RWPE1 (cell line): ENCODE data around the gene ITPK1.
"Not testable (repeated sequence)": the region's sequence is repeated elsewhere in the genome, so short reads cannot be mapped to it uniquely, and the experiment has no call there.

Source experiments
- CTCF ChIA-PET: fragments of 350-600 bp; sonication (Branson Sonifier 250); formaldehyde crosslinking; extraction: SDS; loops from one replicate; lab custom pipeline; 2021; lab: Yijun Ruan, JAX
- POLR2A ChIA-PET: fragments of 400-600 bp; formaldehyde crosslinking; extraction: SDS; loops from one replicate; lab custom pipeline; 2020; ENCODE audit warnings: antibody characterized with exemption; ENCODE audit not compliant: low non-redundant PET; lab: Yijun Ruan, JAX
- DNase-seq: peaks from one replicate; pipeline ENCODE4 v3.0.0; 2012; ENCODE audit warnings: low spot score
- H3K27ac ChIP-seq: fragments of 450-650 bp; 2 replicates; pipeline ENCODE4 v1.5.1; 2017
- CTCF ChIP-seq: fragments of 450-650 bp; conservative IDR thresholded peaks from 2 replicates; pipeline ENCODE4 v1.5.1; 2017; ENCODE audit warnings: low read depth, mild to moderate bottlenecking

Gene ITPK1

DNA sequence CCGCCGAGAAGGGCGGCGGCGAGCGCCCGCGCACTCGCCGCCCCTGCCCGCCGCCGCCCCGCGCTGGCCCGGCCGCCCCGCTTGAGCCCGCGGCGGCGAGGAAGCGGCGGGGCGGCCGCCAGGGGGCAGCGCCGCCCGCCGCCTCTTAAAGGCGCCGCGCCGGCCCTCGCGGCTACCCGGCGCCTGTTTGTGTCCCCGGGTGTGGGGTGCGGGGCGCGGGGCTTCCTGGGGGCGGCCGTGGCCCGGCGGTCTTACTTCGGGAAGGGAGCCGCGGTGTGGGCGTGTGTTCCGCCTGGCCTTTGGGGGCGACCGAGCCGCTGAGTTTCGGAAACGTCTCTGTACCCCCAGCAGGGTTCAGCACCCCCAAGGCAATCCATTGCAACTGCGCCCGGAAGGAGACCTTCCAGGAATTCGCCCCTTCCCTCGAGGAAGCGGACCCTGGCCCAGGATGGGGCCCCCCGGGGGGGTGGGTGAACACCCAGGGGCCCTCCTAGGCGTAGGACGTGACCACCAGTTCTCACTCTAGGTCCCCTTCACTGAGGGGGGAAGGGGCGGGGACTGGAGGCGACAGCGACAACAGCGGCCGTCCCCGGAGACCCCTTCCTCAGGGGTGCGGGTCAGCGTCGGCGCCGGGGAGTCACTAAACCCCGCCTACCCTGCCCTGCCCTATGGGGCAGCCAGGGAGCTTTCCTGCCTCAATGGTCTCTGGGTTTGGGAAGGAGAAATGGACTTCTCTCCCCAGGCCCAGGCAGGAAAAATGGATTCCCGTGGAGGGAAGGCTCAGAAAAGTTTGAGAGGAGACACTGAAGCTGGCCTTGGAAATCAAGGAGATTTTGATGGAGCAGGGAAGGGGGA lies at the start of gene ITPK1:
Gene ITPK1 (minus strand): TSS at position 105 of the 855 bp plus-strand sequence. CDS start 762 bp downstream, outside the sequence.
- peak; percentile 54 for DNase-seq
- POLR2A ChIA-PET = no interaction called here
- CTCF ChIA-PET = interaction anchor here (0.6 to 1.0 kb wide), 6 partner anchors 12 to 231 kb away, joined by 3 to 4 read pairs (median 3); no protein-coding TSS in a partner anchor
- peak within 1 kb of the TSS; percentile 96 for H3K27ac ChIP-seq
- TF ChIP-seq CTCF = peak; percentile 83

GRCh38 chr14:93163564-93163963 lies 47.8 kb upstream of the ITPK1 start:
- ChIA-PET POLR2A (no interaction called here), CTCF (no interaction called here)
- H3K27ac ChIP-seq = no peak overlapping the region
- no peak for DNase-seq
- no peak for TF ChIP-seq CTCF

DNA sequence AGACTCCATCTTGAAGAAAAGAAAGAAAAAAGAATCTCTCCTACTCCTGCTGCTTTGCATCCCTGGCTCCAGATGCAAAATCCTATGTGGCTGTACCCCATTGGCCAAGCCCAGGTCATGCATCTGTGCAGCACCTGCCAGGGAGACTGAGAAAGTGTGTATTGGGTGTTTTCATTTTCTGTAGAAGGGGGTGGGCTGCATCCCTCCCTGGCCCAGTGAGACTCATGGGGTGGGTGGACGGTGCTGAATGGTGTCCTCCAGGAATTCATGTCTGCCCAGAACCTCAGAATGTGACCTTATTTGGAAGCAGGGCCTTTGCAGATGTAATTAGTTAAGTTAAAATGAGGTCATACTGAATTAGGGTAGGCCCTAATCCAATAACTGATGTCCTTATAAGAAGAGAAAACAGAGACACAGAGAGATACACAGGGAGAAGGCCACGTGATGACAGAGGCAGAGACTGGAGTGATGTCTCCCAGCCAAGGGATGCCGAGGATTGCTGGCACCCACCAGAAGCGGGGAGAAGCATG lies 45.8 kb upstream of the ITPK1 start:
- CTCF ChIA-PET = interaction anchor here (0.8 kb wide), 1 partner anchor 8 kb away, joined by 3 read pairs; no protein-coding TSS in a partner anchor
- no peak for TF ChIP-seq CTCF
- no peak overlapping the region for H3K27ac ChIP-seq
- POLR2A ChIA-PET = no interaction called here
- DNase-seq = no peak

DNA sequence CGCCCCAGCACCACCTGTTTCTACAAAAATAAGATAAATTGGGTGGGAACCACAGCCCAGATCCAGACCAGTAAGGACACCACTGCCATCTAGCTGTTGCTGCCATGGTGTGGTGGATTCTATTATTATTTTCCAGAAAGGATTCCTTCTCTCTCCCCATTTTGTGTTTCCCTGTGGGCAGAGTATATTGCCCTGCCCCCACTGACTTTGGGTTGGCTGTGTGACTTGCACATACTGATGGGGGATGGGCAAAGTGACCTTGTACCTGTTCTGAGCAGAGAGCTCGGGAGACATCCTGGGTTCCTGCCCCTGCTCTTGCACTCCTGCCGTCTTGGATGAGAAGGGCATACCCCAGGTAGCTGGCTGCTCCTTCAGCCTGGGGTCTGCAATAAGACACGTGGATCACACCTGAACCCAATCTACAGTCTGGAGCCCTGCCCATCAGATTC lies 44.7 kb upstream of the ITPK1 start:
- POLR2A ChIA-PET = interaction anchor here (0.5 kb wide), 2 partner anchors 276 to 1024 kb away, joined by 3 read pairs; no protein-coding TSS in a partner anchor
- TF ChIP-seq CTCF = peak; percentile 52
- no peak overlapping the region for H3K27ac ChIP-seq
- CTCF ChIA-PET = interaction anchor here (0.6 to 1.2 kb wide), 9 partner anchors 10 to 1371 kb away, joined by 3 to 6 read pairs (median 3); partner anchors contain the start of gene ITPK1
- DNase-seq = peak; percentile 49

GRCh38 chr14:93159625-93160352 lies 44.1 kb upstream of the ITPK1 start:
- ChIA-PET POLR2A (interaction anchor here (0.5 kb wide), 1 partner anchor 275 kb away, joined by 3 read pairs; no protein-coding TSS in a partner anchor), CTCF (interaction anchor here (0.6 to 1.2 kb wide), 7 partner anchors 18 to 1372 kb away, joined by 3 to 6 read pairs (median 4); no protein-coding TSS in a partner anchor)
- not testable (repeated sequence) for H3K27ac ChIP-seq, DNase-seq

GRCh38 chr14:93158349-93158748 lies 42.6 kb upstream of the ITPK1 start:
- DNase-seq, H3K27ac ChIP-seq, POLR2A ChIA-PET, CTCF ChIA-PET: not testable (repeated sequence)
